ENCODE measurements around the gene ATP8A2.

The ATP8A2 gene

DNA sequence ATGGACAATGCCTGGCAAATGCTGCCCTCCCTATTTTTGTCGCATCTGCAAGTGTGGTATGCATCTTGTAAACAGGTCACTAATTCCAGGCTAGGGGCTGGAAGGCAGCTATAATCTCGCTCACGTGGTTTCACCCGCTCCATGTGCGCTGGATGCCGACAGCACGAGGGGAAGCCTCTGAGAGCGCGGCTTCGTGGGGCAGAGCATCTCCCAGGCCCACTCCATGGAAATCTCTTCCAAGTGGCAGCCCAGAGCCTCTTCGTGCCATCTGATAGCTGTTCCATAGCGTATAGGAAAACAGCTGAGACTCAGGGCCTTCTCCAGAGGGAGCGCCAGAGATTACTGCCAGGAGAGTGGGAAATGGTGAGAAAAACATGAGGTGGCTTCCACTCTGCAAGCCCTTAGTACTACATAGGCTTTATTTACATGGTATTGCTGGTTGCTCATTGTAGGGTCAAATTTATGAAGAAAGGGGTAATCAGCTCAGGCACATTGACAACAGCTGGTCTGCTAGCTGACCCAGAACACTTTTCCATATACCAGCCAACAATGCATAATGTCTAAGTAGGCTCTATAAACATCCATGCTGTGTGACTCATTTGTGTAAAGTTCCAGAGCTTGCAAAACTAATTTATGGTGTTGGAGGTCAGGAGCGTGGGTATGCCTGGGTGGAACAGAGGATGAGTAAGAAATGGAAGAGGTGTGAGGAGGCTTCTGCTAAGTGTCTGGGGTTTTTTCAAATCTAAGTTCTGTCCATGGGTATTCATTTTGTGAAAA is 514.9 kb downstream of the ATP8A2 start:
- ATAC-seq (peak; percentile 90), DNase-seq (no peak)

- ATAC-seq (no peak), DNase-seq (no peak)
Observed at GRCh38 chr13:25887962-25888655, 516.3 kb downstream of the ATP8A2 start.

GRCh38 chr13:25890671-25891212 is 519.0 kb downstream of the ATP8A2 start:
- DNase-seq = no peak
- ATAC-seq = no peak

DNA sequence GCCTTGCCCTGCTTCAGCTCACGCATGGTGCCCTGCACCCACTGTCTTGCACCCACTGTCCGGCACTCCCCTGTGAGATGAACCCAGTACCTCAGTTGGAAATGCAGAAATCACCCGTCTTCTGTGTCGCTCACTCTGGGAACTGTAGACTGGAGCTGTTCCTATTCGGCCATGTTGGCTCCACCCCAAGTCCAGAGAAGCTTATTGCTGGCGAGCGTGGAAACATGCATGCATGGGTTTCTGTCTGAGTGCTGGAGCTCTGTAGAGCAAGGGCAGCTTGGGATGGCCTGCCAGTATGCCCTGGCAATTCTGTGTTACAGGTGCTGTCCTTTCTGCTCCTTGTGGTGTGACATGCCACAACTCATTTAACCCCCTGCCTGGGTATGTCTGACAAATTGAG is 527.2 kb downstream of the ATP8A2 start:
- DNase-seq (no peak), ATAC-seq (no peak)

GRCh38 chr13:25899464-25899863 is 527.7 kb downstream of the ATP8A2 start:
- ATAC-seq = no peak

GRCh38 chr13:25899952-25900351 is 528.2 kb downstream of the ATP8A2 start:
- DNase-seq = no peak

More at GRCh38 chr13:25899464-25899863, 527.7 kb downstream of the ATP8A2 start:
- no peak for DNase-seq

DNA sequence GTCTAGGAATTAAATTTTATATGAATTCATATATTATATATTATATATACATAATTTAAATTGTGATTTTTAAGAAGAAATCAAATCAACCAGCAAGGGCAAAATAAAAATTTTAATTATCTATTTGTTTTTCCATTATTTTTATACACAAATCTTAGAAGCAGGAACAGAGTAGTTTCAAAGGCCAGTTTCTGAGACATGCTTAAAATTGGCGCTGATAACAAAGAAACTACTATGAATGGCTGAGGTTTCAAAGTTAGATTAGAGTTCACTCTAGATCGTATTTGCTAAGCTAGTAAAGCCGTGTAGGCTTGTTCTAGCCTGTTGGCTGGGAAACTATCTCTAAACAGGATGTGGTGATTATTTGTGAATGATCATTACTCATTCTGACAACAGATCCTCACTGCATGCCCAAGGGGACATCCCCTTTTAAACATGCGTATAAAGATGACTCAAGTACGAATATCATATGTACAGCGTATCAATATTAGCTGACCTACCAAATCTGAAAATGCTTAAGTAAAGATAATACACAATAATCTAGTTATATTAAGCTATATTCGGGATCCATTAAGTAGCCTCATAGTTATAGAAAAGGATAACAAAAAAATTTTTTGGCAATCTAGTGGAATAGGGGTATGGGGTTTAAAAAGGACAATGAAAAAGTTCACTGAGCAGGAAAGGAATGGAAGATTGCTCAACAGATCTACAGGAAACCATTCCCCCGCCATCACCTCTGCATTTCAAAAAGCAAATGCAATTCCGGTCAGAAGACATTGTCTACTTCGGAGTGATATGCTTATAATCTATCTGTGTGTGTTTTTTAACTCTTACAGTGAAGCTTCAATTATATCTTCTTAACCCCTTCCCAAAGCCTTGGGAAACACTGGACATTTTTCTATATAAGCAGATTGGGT is 529.9 kb downstream of the ATP8A2 start:
- DNase-seq = no peak
- peak; percentile 89 for ATAC-seq

More at GRCh38 chr13:25899952-25900351, 528.2 kb downstream of the ATP8A2 start:
- no peak for ATAC-seq

DNA sequence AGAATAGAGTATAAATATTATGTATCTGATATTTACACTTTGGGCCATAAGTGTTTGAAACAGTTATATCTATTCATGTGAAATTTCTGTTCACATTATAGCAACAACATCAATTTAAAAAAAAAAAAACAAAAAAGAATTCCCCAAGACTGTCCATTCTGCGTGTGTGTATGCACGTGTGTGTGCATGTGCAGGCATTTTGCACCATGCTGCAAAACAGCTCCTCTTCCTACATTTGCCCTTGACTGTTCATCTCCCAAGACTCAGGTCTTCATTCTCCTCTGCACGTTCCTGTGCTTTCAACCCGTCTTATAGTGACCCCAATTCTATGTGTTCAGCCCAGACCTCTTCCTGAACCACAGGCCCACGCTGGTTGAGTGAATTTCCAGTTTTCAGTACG is 530.7 kb downstream of the ATP8A2 start:
- ATAC-seq (no peak), DNase-seq (no peak)

DNA sequence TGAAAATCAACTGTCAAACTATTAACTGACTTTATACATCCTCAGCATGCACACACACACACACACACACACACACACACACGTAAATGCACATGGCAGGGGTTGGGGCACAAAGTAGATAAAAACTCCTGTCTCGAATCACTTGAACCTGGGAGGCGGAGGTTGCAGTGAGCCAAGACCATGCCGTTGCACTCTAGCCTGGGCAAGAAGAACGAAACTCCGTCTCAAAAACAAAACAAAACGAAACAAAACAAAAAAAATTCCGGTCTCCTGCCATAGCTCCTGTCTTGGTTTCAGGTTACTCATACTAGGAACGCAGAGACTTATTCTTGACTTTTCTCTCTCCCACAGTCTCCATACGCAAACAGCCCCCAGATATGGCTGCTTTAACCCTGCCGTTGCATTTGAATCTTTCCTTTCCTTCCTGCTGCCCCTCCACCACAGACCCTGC is 531.1 kb downstream of the ATP8A2 start:
- DNase-seq = no peak

GRCh38 chr13:25904830-25905229 is 533.1 kb downstream of the ATP8A2 start:
- DNase-seq = no peak
- no peak for ATAC-seq

More for the DNA sequence above, 531.1 kb downstream of the ATP8A2 start:
- peak; percentile 46 for ATAC-seq

- ATAC-seq (no peak), DNase-seq (no peak)
Observed at GRCh38 chr13:25905611-25906010, 533.8 kb downstream of the ATP8A2 start.

GRCh38 chr13:25906191-25906661 is 534.5 kb downstream of the ATP8A2 start:
- ATAC-seq (no peak), DNase-seq (no peak)

DNA sequence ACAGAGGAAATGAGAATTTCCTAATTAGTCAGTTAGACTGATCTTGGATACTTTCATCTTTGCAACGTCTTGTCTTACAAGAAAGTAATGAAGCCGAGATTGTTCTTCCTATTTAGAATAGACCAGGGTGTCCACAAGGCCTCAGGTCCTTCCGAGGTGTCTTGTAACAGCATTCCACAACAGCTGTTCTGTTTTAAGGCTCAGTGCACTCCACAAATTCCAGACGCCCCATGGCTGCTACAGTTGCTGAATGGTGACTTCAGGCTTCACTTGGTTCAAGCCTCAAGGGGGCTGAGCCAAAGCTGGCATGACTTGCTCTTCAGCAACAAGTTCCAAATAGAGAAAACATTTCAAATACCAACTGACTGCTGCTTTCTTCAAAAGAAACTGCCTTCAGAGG is 536.6 kb downstream of the ATP8A2 start:
- no peak for DNase-seq
- ATAC-seq = no peak

DNA sequence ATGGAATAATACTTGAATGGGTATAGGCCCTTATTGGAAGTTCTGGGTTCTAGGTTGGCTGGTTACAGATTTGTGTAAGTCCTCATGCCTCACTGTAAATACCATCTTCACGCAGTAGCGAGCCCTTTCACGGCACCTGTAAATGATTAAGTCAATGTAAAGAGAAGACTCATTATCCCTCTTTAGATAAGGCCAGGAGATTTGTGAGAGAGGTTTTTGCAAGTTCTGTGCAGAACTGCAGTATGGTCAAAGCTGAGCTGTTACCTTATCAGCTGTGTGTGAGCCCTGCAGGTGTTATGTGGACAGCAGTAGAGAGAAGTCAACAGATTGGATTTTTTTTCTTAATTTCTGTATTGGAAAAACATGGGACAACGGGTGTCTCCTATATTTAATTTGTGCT is 538.5 kb downstream of the ATP8A2 start:
- DNase-seq (no peak), ATAC-seq (no peak)

- DNase-seq (no peak), ATAC-seq (no peak)
Observed at GRCh38 chr13:25910991-25911419, 539.2 kb downstream of the ATP8A2 start.

DNA sequence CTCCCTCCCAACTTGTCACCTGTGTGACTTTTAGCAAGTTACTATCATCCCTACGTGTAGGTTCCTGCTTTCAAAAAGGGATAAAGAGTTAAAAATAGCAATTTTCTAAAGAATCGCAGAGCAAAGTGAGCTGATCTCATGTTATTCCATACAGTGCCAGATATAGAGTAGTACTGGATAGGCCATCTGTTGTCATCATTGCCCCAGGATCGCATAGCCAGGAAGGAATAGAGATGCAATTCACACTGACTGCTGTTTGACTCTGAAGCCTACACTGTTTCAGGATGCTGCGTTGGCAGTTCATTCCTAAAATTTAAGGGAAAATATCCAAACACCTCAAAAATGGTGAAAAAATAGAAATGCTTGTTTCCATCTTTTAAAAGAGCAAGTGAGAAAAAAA is 541.2 kb downstream of the ATP8A2 start:
- no peak for DNase-seq
- ATAC-seq = no peak

DNA sequence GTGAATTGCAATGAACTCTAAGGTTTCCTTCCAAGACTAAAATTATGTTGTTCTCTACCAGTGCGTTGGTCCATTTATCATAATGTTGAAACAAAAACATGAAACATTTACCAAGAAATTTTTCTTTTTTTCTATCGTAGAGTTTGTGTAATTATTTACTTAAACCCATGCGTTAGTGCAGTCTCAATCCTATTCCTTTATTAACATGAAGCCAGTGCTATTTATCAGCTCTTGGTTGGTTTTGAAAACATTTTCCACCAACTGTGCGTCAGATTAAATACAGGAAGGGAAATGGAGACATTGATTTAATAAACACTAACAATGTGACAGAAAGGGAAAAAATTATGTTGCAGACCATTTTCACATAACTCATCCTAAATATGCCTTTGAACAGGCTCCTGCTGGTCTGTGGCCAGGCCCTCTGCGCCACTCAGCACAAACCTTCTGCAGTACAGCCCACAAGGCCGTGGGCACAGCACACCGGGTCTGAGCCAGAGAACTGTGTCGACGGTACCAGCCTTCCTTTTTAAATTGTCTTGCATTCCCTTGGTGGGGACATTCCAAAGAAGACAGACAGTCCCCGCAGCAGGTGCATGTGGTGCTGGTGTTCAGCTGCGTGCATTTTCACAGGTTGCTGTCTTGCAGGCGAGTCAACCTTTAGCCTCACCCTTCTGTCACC is 544.2 kb downstream of the ATP8A2 start:
- no peak for DNase-seq

DNA sequence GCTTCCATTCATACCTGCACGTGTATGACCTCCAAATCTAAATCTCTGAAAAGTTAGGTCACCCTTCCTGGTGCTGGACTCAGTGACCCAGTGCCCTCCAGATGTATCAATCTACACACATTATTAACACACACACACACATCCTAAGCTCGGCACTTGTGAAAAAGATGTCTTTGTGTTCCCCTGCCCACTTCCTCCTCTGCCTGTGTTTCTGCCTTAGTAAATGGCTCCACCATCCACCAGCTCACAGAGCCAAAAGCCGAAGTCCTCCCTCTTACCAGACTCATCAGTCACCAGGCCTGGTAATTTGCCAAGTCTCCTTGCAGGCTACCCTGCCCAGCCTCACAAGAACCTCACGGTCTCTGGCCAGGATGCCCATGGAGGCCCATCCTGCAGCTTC is 548.5 kb downstream of the ATP8A2 start:
- no peak for ATAC-seq
- DNase-seq = no peak

More for the DNA sequence above, 544.2 kb downstream of the ATP8A2 start:
- no peak for ATAC-seq

GRCh38 chr13:25920931-25921330 is 549.2 kb downstream of the ATP8A2 start:
- no peak for DNase-seq
- no peak for ATAC-seq

DNA sequence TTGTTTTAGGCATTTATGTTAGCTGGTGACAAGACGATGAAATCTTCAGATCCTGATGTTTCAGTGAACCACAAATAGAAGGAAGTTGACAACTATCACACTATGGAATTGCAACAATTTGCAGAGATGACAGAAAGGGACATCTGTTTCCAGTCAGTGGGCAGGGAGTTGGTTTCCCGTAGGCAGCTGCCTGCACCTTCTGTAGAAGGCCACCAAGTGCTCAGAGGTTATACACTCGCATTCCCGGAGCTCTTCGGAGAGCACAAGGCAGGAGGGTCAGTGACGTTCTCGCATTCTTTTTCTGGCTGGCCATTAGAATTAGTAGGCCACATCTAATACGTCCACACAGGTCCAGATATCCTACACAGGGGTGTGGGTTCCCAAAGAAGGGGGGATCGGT is 550.6 kb downstream of the ATP8A2 start:
- ATAC-seq (no peak), DNase-seq (no peak)
